Measurements from ENCODE around the gene RALGAPA2. TPM values are rescaled to one million over a fixed set of nuclear protein-coding genes. Genes with fewer than 3 reads are reported as not detected.

RALGAPA2 gene
- total RNA-seq, 3 donors from 2014 or later: 34.6 to 74.1 (median 46.0) TPM

GRCh38 chr20:20398123-20398522 is 314.3 kb downstream of the RALGAPA2 start:
- TF ChIP-seq POLR2AphosphoS5 (IDR thresholded peaks at IDR 0.05) (no peak), CTCF (IDR thresholded peaks at IDR 0.05) (no peak), POLR2A (IDR thresholded peaks at IDR 0.05) (no peak)
- no peak overlapping the region for H3K27ac ChIP-seq
- H3K4me3 ChIP-seq: no peak overlapping the region
- H3K36me3 ChIP-seq: no peaks in the 10 kb centered on the region
- H3K27me3 ChIP-seq: no peaks in the 10 kb centered on the region
- intact Hi-C loops (cut with DNase I; ENCODE audit: low total_unique reads): no loop called here
- DNase-seq (ENCODE audit: low spot score in 2 of 2): no peak
- no peaks in the 10 kb centered on the region for H3K4me1 ChIP-seq
- no peaks in the 10 kb centered on the region for H3K9me3 ChIP-seq

- no peak for TF ChIP-seq POLR2AphosphoS5 (IDR thresholded peaks at IDR 0.05)
- TF ChIP-seq POLR2A (IDR thresholded peaks at IDR 0.05): no peak
- TF ChIP-seq CTCF (IDR thresholded peaks at IDR 0.05): no peak
- intact Hi-C loops (cut with DNase I; ENCODE audit: low total_unique reads): no loop called here
- no peak for DNase-seq (ENCODE audit: low spot score in 2 of 2)
- Histone ChIP-seq H3K27ac (no peak overlapping the region), H3K4me1 (no peaks in the 10 kb centered on the region), H3K27me3 (no peaks in the 10 kb centered on the region), H3K4me3 (no peak overlapping the region), H3K9me3 (no peaks in the 10 kb centered on the region), H3K36me3 (no peaks in the 10 kb centered on the region)
These were observed 315.6 kb downstream of the RALGAPA2 start for GRCh38 chr20:20396794-20397193.

DNA sequence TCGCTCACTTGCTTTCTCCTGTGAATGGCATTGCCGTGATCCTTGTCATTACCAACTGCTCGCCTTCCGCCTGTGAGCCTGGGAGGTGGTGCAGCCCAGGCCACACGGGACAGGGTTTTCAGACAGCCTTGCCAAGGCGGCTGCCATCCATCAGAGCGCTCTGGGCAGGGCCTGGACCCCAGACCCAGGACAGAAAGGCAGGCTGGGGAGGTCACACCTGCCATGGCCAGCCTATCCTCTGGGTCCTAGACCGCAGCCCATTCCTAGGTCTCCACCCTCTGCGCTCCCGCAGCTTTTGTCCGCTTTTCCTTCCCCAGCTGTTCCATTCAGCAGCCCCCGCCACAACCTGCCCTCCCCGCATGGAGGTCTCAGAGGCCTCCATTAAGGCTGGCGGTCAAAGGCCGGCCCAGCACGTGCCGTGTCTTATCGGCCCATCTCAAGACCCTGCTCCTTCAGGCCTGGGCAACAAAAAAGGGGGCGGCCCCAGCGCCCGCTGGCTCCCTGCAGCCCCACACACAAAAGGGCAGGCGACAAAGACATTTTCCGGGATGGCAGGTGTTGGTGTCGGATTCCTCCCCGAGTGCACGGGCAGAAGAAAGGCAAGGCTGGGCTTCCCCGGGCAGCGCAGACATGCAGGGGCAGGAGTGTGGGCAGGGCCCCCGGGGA is 316.4 kb downstream of the RALGAPA2 start:
- H3K27me3 ChIP-seq: no peaks in the 10 kb centered on the region
- intact Hi-C loops (cut with DNase I; ENCODE audit: low total_unique reads): no loop called here
- H3K4me3 ChIP-seq: no peak overlapping the region
- DNase-seq (ENCODE audit: low spot score in 2 of 2): no peak
- H3K36me3 ChIP-seq: no peaks in the 10 kb centered on the region
- H3K27ac ChIP-seq: no peak overlapping the region
- H3K4me1 ChIP-seq: no peaks in the 10 kb centered on the region
- TF ChIP-seq POLR2A (IDR thresholded peaks at IDR 0.05) (no peak), POLR2AphosphoS5 (IDR thresholded peaks at IDR 0.05) (no peak)
- H3K9me3 ChIP-seq: no peaks in the 10 kb centered on the region

- Histone ChIP-seq H3K4me3 (no peak overlapping the region), H3K36me3 (no peaks in the 10 kb centered on the region), H3K4me1 (no peaks in the 10 kb centered on the region), H3K9me3 (no peaks in the 10 kb centered on the region), H3K27me3 (no peaks in the 10 kb centered on the region), H3K27ac (no peak overlapping the region)
- intact Hi-C loops (cut with DNase I; ENCODE audit: low total_unique reads): no loop called here
- no peak for DNase-seq (ENCODE audit: low spot score in 2 of 2)
- TF ChIP-seq CTCF (IDR thresholded peaks at IDR 0.05) (no peak), POLR2A (IDR thresholded peaks at IDR 0.05) (no peak), POLR2AphosphoS5 (IDR thresholded peaks at IDR 0.05) (no peak)
These were observed 317.4 kb downstream of the RALGAPA2 start for GRCh38 chr20:20395087-20395486.

DNA sequence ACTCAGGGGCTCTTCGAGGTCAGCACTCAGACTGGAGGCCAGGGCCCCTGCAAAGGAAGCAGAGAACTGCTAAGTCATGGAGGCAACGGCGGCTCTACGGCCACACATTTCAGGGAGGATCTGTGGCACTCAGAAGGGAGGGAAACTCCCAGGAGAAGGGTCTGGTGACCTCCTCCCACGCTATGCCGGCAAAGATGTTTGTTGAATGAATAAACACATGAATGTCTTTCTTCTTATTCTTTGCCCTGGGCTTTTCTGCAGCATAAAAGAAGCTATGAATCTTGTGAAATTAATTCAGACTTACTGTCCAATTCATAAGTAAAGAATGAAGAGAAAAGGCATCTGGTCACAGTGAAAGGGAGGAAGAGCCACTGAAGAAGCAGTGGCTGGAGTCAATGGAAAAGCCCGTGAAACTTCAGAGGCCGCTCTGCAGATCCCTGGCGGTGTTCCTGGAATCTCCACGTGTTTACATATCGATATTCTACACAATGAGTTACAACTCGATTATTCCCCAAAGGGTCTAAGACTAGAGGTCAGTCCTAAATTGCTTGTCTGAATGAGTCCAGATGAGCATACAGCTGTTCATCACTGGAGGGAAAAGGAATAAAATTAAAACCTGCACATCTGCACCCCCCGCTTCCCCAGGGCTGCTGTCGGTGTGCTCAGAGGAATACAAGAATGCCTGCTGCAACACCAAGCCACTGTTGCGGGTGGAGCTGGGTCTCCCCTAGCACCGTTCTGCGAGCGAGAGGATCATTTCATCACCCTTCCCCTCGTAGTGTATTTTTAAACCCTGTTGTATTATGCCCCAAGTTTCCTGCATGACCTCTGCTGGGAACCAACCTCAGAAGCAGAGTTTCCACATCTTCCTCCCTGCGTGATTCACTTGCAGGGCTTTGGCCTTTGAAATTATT is 319.0 kb downstream of the RALGAPA2 start:
- Histone ChIP-seq H3K9me3 (no peaks in the 10 kb centered on the region), H3K4me3 (no peak overlapping the region), H3K36me3 (no peaks in the 10 kb centered on the region), H3K27me3 (no peaks in the 10 kb centered on the region), H3K4me1 (no peaks in the 10 kb centered on the region), H3K27ac (no peak overlapping the region)
- intact Hi-C loops (cut with DNase I; ENCODE audit: low total_unique reads): no loop called here
- TF ChIP-seq POLR2A (IDR thresholded peaks at IDR 0.05) (no peak), CTCF (IDR thresholded peaks at IDR 0.05) (no peak), POLR2AphosphoS5 (IDR thresholded peaks at IDR 0.05) (no peak)
- DNase-seq (ENCODE audit: low spot score in 2 of 2): no peak

Measured in breast epithelium (tissue), 4 donors.